ENCODE measurements around the gene POU2F3.

DNA sequence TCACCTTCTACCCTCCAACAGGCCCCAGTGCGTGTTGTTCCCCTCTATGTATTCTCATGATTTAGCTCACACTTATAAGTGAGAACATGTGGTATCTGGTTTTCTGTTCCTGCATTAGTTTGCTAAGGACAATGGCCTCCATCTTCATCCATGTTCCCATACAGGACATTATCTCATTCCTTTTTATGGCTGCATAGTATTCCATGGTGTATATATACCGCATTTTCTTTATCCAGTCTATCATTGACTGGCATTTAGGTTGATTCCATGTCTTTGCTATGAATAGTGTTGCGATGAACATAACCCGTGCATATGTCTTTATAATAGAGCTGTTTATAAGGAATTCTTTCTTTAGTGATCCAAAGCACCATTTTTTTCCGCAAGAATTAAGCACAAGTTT is 56.6 kb downstream of the POU2F3 start:
- TF ChIP-seq, protein P1, sequence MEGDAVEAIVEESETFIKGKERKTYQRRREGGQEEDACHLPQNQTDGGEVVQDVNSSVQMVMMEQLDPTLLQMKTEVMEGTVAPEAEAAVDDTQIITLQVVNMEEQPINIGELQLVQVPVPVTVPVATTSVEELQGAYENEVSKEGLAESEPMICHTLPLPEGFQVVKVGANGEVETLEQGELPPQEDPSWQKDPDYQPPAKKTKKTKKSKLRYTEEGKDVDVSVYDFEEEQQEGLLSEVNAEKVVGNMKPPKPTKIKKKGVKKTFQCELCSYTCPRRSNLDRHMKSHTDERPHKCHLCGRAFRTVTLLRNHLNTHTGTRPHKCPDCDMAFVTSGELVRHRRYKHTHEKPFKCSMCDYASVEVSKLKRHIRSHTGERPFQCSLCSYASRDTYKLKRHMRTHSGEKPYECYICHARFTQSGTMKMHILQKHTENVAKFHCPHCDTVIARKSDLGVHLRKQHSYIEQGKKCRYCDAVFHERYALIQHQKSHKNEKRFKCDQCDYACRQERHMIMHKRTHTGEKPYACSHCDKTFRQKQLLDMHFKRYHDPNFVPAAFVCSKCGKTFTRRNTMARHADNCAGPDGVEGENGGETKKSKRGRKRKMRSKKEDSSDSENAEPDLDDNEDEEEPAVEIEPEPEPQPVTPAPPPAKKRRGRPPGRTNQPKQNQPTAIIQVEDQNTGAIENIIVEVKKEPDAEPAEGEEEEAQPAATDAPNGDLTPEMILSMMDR (IDR thresholded peaks at IDR 0.05; ENCODE audit: poor library complexity), result no peak
- TF ChIP-seq EZH2 (IDR thresholded peaks at IDR 0.05; ENCODE audit: borderline replicate concordance) (no peak), EZH2phosphoT487 (IDR thresholded peaks at IDR 0.05; ENCODE audit: low read depth, severe bottlenecking, unreplicated experiment) (no peak)
